CD4-positive, alpha-beta T cell (primary cell): ENCODE measurements around the gene CCDC24. TPM values are rescaled to one million over a fixed set of nuclear protein-coding genes. Genes with fewer than 3 reads are reported as not detected.

Experiments used
- ATAC-seq: fragments of 200-7000 bp; cut with Tn5 transposase; one replicate; pipeline ENCODE4 v1.10.0; 2022; ENCODE audit warnings: mild to moderate bottlenecking; ENCODE audit not compliant: poor library complexity
- CTCF ChIA-PET: fragments of 350-600 bp; sonication (Branson Sonifier 250); formaldehyde crosslinking; loops from one replicate; lab custom pipeline; 2021; ENCODE audit warnings: antibody characterized with exemption, inconsistent platforms; lab: Charles Lee
- POLR2A ChIA-PET: fragments of 350-600 bp; sonication (Branson Sonifier 250); formaldehyde crosslinking; loops from one replicate; lab custom pipeline; 2021; ENCODE audit warnings: antibody characterized with exemption, inconsistent platforms; lab: Charles Lee
- DNase-seq, 14 experiments: peaks; one replicate each; pipeline ENCODE4 v3.0.0-alpha.2; 2013 to 2020; ENCODE audit warnings: mixed read lengths in 2 of 14
- H3K27ac ChIP-seq, 2 donors: one replicate each; pipeline versions ENCODE4 v1.5.1 to v1.7.0; 2013; ENCODE audit warnings: low read length in 2 of 2, low read depth in 1 of 2, mild to moderate bottlenecking in 1 of 2
- H3K27me3 ChIP-seq, 2 experiments: 1 replicate in 1 of 2; 2 replicates in 1 of 2; pipeline versions ENCODE4 v1.6.1 to v1.7.0; 2013; ENCODE audit warnings: low read length in 2 of 2, control low read depth in 1 of 2, mild to moderate bottlenecking in 1 of 2, moderate library complexity in 1 of 2; ENCODE audit not compliant: insufficient read depth in 2 of 2, control insufficient read depth in 1 of 2
- H3K36me3 ChIP-seq: one replicate; pipeline ENCODE4 v1.6.1; 2013; ENCODE audit warnings: low read length, control low read depth; ENCODE audit not compliant: insufficient read depth
- H3K4me1 ChIP-seq: one replicate; pipeline ENCODE4 v1.6.1; 2013; ENCODE audit warnings: low read length, control low read depth; ENCODE audit not compliant: insufficient read depth
- H3K4me3 ChIP-seq: one replicate; pipeline ENCODE4 v1.5.1; 2013; ENCODE audit warnings: mild to moderate bottlenecking, low read length, moderate library complexity
- H3K9me3 ChIP-seq, 2 experiments: 1 replicate in 1 of 2; 2 replicates in 1 of 2; pipeline versions ENCODE4 v1.6.1 to v1.7.0; 2013; ENCODE audit warnings: low read length in 2 of 2, mild to moderate bottlenecking in 2 of 2, control low read depth in 1 of 2, moderate library complexity in 1 of 2; ENCODE audit not compliant: control insufficient read depth in 1 of 2, insufficient read depth in 1 of 2
- H3K27ac Mint-ChIP-seq: one replicate; pipeline ENCODE4 v1.8.0; 2020; ENCODE audit warnings: mixed read lengths
- H3K27me3 Mint-ChIP-seq: one replicate; pipeline ENCODE4 v1.8.0; 2021; ENCODE audit warnings: mixed read lengths
- H3K36me3 Mint-ChIP-seq: one replicate; pipeline ENCODE4 v1.8.0; 2021; ENCODE audit warnings: low read depth, mixed read lengths
- H3K4me1 Mint-ChIP-seq: one replicate; pipeline ENCODE4 v1.8.0; 2021; ENCODE audit warnings: low read depth, mixed read lengths
- H3K4me3 Mint-ChIP-seq: one replicate; pipeline ENCODE4 v1.8.0; 2020; ENCODE audit warnings: mild to moderate bottlenecking, mixed read lengths
- H3K9me3 Mint-ChIP-seq: one replicate; pipeline ENCODE4 v1.8.0; 2020; ENCODE audit warnings: mixed read lengths
- intact Hi-C, 2 experiments: fragments of 100-400 bp; cut with DNase I in 1 of 2; cut with micrococcal nuclease in 1 of 2; formaldehyde crosslinking; loops; one replicate each; pipeline versions ENCODE4 v1.15.1 to v1.9.0; 2023 to 2025; cut with DNase I, micrococcal nuclease
- total RNA-seq, 174 experiments: library from RNA in 2 of 174; stranded (reverse) in 2 of 174; gene quantifications; one replicate each; pipeline ENCODE4 v1.2.3 and lab custom pipeline; 2021 to 2026
- TF ChIP-seq, protein P1 (sequence below): fragments of 200-600 bp; IDR thresholded peaks from one replicate; pipeline ENCODE4 v1.8.0; 2022; ENCODE audit warnings: antibody characterized with exemption, mild to moderate bottlenecking

Gene CCDC24
- total RNA-seq, 2 experiments from 2014 or later: 0.98 to 1.4 TPM

DNA sequence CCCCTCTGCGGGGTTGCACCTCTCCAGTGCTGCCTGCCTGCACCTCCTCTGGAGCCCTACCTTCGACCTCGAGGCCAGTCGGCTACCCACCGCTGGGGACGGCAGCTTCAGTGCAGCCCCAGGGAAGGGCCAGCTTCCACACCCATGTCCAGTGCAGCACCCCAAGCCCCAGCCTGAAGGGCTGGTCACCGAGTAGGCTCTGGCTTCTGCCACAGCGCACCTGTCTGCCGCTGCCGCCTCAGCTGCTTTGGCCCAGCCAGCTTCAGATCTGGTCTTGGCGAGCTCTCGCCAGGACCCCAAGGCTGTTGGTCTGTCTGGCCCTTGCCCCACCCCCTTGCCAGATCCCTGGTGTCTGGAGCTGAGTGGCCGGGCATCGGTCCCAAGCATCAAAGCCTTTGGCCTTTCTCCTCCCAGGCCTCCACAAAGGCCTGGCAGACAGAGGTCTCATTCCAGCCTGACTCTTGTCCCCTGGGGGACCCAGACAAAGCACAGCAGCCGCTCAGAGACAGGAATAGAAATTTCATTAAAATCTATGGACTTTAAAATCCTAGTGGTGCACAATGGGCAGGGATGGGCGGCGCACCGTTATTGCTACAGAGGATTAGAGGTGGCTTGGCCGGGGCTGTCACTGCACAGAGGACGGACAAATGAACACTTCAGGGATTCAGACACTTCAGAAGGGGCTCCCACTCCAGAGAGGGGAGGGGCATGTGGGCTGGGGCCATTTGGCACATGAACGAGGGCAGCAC is 4.8 kb downstream of the CCDC24 start:
- TF ChIP-seq, protein P1, sequence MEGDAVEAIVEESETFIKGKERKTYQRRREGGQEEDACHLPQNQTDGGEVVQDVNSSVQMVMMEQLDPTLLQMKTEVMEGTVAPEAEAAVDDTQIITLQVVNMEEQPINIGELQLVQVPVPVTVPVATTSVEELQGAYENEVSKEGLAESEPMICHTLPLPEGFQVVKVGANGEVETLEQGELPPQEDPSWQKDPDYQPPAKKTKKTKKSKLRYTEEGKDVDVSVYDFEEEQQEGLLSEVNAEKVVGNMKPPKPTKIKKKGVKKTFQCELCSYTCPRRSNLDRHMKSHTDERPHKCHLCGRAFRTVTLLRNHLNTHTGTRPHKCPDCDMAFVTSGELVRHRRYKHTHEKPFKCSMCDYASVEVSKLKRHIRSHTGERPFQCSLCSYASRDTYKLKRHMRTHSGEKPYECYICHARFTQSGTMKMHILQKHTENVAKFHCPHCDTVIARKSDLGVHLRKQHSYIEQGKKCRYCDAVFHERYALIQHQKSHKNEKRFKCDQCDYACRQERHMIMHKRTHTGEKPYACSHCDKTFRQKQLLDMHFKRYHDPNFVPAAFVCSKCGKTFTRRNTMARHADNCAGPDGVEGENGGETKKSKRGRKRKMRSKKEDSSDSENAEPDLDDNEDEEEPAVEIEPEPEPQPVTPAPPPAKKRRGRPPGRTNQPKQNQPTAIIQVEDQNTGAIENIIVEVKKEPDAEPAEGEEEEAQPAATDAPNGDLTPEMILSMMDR: no peak
- intact Hi-C loops: no loop called here
- H3K27me3 ChIP-seq: no peaks in the 10 kb centered on the region
- peaks cover 16% of the 10 kb centered on the region for H3K4me1 Mint-ChIP-seq
- no peaks in the 10 kb centered on the region for H3K36me3 Mint-ChIP-seq
- ChIA-PET POLR2A (no interaction called here), CTCF (no interaction called here)
- H3K36me3 ChIP-seq: no peaks in the 10 kb centered on the region
- no peak overlapping the region for H3K27ac Mint-ChIP-seq
- DNase-seq (no peak), ATAC-seq (no peak)
- no peaks in the 10 kb centered on the region for H3K9me3 Mint-ChIP-seq
- H3K4me3 Mint-ChIP-seq: no peak overlapping the region
- H3K9me3 ChIP-seq: no peaks in the 10 kb centered on the region
- no peak overlapping the region for H3K4me3 ChIP-seq
- H3K27ac ChIP-seq: no peak overlapping the region
- H3K27me3 Mint-ChIP-seq: no peaks in the 10 kb centered on the region
- H3K4me1 ChIP-seq: peaks cover 14% of the 10 kb centered on the region

DNA sequence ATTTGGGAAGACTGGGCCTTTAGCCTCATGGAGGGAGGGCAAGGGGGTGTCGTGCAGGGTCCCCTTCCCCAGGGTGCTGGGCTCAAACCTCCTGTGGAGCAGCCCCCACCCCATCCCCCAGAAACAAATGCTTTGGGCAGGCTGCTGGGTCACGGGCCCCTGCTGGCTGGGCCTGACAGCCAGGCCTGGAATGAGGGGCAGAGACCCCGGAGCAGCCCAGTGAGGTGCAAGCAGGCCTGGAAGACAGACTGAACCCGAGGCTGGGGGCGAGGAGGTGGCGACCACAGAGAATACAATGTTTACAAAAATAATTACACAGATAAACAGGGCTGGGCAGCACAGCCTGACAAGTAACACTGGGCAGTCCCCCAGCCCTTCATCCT is 5.3 kb downstream of the CCDC24 start:
- H3K27me3 Mint-ChIP-seq: no peaks in the 10 kb centered on the region

DNA sequence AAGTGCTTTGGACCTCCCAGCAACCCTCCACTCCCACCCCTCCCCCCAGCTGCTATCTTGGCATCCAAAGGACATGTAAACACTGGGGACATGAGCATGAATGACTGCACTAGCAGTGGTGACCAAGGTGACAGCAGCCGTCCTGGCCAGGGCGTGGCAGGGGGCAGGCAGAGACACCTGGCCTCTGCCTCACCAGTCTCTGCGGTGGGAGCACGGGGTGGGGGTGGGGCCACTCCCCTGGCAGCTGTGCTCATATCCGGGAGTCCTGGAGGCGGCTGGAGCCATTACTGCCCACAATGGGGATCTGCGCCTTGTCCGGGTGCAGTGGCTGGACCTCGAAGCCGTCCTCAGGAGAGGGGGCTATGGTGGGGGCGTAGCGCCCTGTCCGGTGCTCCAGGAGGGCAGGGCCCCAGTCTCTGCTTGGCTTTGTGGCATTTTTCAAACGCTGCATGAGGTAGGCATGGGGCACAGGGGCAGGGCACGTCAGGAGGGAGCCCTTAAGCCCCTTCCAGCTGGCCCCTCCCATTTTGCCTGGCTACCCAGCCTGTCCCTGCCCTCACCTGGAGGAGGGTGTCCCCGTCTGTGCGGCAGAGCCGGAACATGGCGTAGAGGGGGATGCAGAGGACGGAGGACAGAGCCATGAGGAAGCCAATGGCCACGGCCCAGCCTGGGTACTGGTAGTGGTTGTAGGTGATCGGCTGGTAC is 6.0 kb downstream of the CCDC24 start:
- H3K27me3 ChIP-seq: no peaks in the 10 kb centered on the region
- Mint-ChIP-seq H3K36me3 (no peaks in the 10 kb centered on the region), H3K27ac (no peak overlapping the region), H3K27me3 (no peaks in the 10 kb centered on the region), H3K4me3 (no peak overlapping the region), H3K9me3 (no peaks in the 10 kb centered on the region), H3K4me1 (peaks cover 5% of the 10 kb centered on the region)
- H3K9me3 ChIP-seq: no peaks in the 10 kb centered on the region
- TF ChIP-seq, protein P1: no peak
- ChIA-PET CTCF (no interaction called here), POLR2A (no interaction called here)
- DNase-seq (no peak), ATAC-seq (no peak)
- H3K4me1 ChIP-seq: peaks cover 4% of the 10 kb centered on the region
- no peak overlapping the region for H3K4me3 ChIP-seq
- intact Hi-C loops: no loop called here
- H3K36me3 ChIP-seq: no peaks in the 10 kb centered on the region
- no peak overlapping the region for H3K27ac ChIP-seq

More for the DNA sequence above, 5.3 kb downstream of the CCDC24 start:
- Histone ChIP-seq H3K27ac (no peak overlapping the region), H3K4me3 (no peak overlapping the region), H3K9me3 (no peaks in the 10 kb centered on the region), H3K4me1 (peaks cover 11% of the 10 kb centered on the region), H3K36me3 (no peaks in the 10 kb centered on the region), H3K27me3 (no peaks in the 10 kb centered on the region)
- Mint-ChIP-seq H3K9me3 (no peaks in the 10 kb centered on the region), H3K4me3 (no peak overlapping the region), H3K27ac (no peak overlapping the region), H3K4me1 (peaks cover 11% of the 10 kb centered on the region), H3K36me3 (no peaks in the 10 kb centered on the region)
- no peak for ATAC-seq
- TF ChIP-seq, protein P1: no peak
- DNase-seq: no peak
- CTCF ChIA-PET: no interaction called here
- POLR2A ChIA-PET: no interaction called here
- intact Hi-C loops: no loop called here
